Activated T-helper 2 cell treated with anti-CD3 and anti-CD28 coated beads, Interferon-gamma antibody, Interleukin-2, Interleukin-4, amounts not matched to agents 10 μg/mL and 5 μg/mL and 100 μg/mL, durations not matched to agents 14 hours and 24 hours and 36 hours (primary cell): ENCODE results near the gene ANKRD11. TPM values are rescaled to one million over a fixed set of nuclear protein-coding genes. Genes with fewer than 3 reads are reported as not detected.
A peak's percentile ranks its signal among the peaks of the same experiment; 100 is the strongest.

Experiments
- DNase-seq: peaks from one replicate; pipeline ENCODE4 v3.0.0; 2021; ENCODE audit warnings: low spot score
- H3K27ac Mint-ChIP-seq: one replicate; pipeline ENCODE4 v1.8.0; 2021; ENCODE audit warnings: mixed read lengths
- H3K27me3 Mint-ChIP-seq: one replicate; pipeline ENCODE4 v1.8.0; 2021; ENCODE audit warnings: low read depth, mixed read lengths
- H3K36me3 Mint-ChIP-seq: one replicate; pipeline ENCODE4 v1.8.0; 2021; ENCODE audit warnings: low read depth, mixed read lengths
- H3K4me1 Mint-ChIP-seq: one replicate; pipeline ENCODE4 v1.8.0; 2021; ENCODE audit warnings: low read depth, mixed read lengths
- H3K4me3 Mint-ChIP-seq: one replicate; pipeline ENCODE4 v1.8.0; 2021; ENCODE audit warnings: low read depth, mild to moderate bottlenecking, moderate library complexity, mixed read lengths
- H3K9me3 Mint-ChIP-seq: one replicate; pipeline ENCODE4 v1.8.0; 2021; ENCODE audit warnings: mixed read lengths
- intact Hi-C: fragments of 100-400 bp; cut with micrococcal nuclease; formaldehyde crosslinking; loops from one replicate; pipeline ENCODE4 v1.15.1; 2023
- total RNA-seq: library from RNA; stranded (reverse); gene quantifications from 2 replicates; pipeline ENCODE4 v1.2.3, GENCODE V29; 2022

Gene ANKRD11
- total RNA-seq, 1 donor from 2014 or later = 144 TPM

DNA sequence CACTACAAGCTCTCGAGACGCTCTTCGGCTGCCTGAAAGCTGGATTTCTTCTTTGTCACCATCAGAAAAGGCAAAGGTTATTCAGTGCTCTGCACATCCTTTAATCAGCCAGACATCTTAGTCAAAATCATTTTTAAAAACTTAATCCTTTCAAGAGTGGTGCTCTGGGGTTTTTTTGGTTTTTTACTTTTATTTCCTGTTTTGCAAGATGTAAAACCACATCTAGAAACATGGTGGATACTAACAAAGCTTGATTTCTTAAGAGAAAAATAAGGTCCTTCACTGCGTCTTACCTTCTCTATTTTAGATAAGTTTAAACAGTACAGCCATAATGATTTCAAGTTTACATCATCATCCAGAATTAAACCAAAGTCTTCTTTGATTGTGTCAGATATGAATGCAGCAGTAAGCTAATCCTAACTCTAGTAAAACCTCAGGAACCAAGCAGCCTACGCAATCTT is 6.3 kb downstream of the ANKRD11 start:
- H3K27ac Mint-ChIP-seq = peak overlapping the region; percentile 90
- DNase-seq = no peak
- intact Hi-C loops = loop anchor here (2.0 kb wide), 5 partner anchors 29 to 167 kb away; no protein-coding TSS in a partner anchor
- peak overlapping the region; percentile 74 for H3K4me3 Mint-ChIP-seq
- no peaks in the 10 kb centered on the region for H3K9me3 Mint-ChIP-seq
- H3K27me3 Mint-ChIP-seq = no peaks in the 10 kb centered on the region
- peaks cover 54% of the 10 kb centered on the region for H3K36me3 Mint-ChIP-seq
- peaks cover 75% of the 10 kb centered on the region for H3K4me1 Mint-ChIP-seq

DNA sequence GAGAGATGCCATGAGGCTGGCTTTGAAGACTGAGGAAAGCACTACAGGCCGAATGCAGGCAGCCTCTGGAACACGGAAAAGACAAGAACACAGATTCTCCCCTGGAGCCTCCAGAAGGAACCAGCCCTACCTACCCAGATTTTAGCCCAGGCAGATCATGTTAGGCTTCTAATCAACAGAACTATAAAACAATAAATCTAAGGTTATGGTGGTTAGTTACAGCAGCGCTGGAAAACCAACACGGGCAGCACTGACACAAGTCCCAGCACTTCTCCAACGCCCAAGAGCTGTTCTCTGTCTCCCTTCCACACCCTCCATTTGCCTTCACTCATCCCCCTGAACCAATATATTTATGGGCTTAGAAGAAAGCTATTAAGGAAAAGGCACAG is 7.5 kb downstream of the ANKRD11 start:
- Mint-ChIP-seq H3K27me3 (no peaks in the 10 kb centered on the region), H3K36me3 (peaks cover 43% of the 10 kb centered on the region), H3K4me3 (peak overlapping the region; percentile 38), H3K9me3 (no peaks in the 10 kb centered on the region), H3K27ac (peak overlapping the region; percentile 23), H3K4me1 (peaks cover 75% of the 10 kb centered on the region)
- intact Hi-C loops = no loop called here
- DNase-seq = no peak

GRCh38 chr16:89482150-89482816 is 8.1 kb downstream of the ANKRD11 start:
- peaks cover 41% of the 10 kb centered on the region for H3K36me3 Mint-ChIP-seq
- H3K4me3 Mint-ChIP-seq = peak overlapping the region; percentile 38
- intact Hi-C loops = no loop called here
- H3K4me1 Mint-ChIP-seq = peaks cover 76% of the 10 kb centered on the region
- DNase-seq = no peak
- H3K9me3 Mint-ChIP-seq = no peaks in the 10 kb centered on the region
- H3K27ac Mint-ChIP-seq = peak overlapping the region; percentile 5
- no peaks in the 10 kb centered on the region for H3K27me3 Mint-ChIP-seq

DNA sequence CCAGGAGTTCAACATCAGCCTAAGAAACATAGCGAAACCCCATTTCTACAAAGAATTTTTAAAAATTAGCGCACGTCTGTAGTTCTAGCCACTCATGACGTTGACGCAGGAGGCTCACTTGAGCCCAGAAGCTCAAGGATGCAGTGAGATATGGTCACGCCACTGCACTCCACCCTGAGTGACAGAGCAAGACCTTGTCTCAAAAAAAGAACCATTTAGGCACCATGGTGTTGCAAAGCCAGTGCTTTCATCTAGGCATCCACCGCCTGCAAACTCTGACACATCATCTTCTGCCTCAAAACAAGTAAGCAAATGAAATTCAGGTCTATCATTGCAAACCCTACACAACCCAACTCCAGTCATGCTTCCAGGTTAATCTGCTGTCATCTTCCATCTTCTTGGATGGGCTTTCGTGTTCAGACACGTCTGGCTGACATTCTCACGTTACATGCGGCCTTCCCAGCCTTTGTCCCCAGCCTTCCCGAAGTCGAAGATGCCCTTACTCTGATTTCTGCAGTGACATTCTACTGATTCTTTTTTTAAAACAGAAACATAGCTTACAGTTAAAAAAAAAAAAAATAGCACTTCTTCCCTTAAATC is 8.9 kb downstream of the ANKRD11 start:
- Mint-ChIP-seq H3K27ac (peak overlapping the region; percentile 5), H3K4me1 (peaks cover 75% of the 10 kb centered on the region), H3K4me3 (no peak overlapping the region), H3K36me3 (peaks cover 37% of the 10 kb centered on the region), H3K9me3 (no peaks in the 10 kb centered on the region), H3K27me3 (no peaks in the 10 kb centered on the region)
- intact Hi-C loops = no loop called here
- DNase-seq = no peak

- H3K9me3 Mint-ChIP-seq = no peaks in the 10 kb centered on the region
- no peak for DNase-seq
- peaks cover 75% of the 10 kb centered on the region for H3K4me1 Mint-ChIP-seq
- peaks cover 36% of the 10 kb centered on the region for H3K36me3 Mint-ChIP-seq
- no peak overlapping the region for H3K4me3 Mint-ChIP-seq
- intact Hi-C loops = no loop called here
- peak overlapping the region; percentile 22 for H3K27ac Mint-ChIP-seq
- no peaks in the 10 kb centered on the region for H3K27me3 Mint-ChIP-seq
These were observed 11.7 kb downstream of the ANKRD11 start for GRCh38 chr16:89478576-89479221.

DNA sequence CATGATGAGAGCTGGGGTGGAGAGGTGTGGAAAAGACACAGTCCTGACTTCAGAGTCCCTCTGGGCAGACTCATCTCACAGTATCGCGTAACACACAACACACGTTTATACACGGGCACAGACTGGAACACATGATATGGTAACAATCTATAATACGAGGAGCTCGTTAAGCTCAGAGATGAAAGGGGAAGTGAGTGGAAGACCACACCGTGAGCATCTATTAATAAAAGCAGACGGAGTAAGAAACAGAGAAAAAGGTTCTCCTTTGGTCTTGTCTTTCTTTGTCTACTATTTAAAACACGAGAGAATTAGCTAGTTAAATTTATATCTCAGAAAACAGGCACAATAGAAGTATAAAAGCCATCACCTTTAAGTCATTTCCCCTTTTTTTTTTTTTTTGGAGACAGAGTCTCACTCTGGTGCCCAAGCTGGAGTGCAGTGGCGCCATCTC is 13.5 kb downstream of the ANKRD11 start:
- intact Hi-C loops = no loop called here
- no peak for DNase-seq
- H3K4me1 Mint-ChIP-seq = peaks cover 76% of the 10 kb centered on the region
- H3K36me3 Mint-ChIP-seq = peaks cover 22% of the 10 kb centered on the region
- peak overlapping the region; percentile 7 for H3K4me3 Mint-ChIP-seq
- no peaks in the 10 kb centered on the region for H3K27me3 Mint-ChIP-seq
- no peaks in the 10 kb centered on the region for H3K9me3 Mint-ChIP-seq
- peak overlapping the region; percentile 39 for H3K27ac Mint-ChIP-seq

DNA sequence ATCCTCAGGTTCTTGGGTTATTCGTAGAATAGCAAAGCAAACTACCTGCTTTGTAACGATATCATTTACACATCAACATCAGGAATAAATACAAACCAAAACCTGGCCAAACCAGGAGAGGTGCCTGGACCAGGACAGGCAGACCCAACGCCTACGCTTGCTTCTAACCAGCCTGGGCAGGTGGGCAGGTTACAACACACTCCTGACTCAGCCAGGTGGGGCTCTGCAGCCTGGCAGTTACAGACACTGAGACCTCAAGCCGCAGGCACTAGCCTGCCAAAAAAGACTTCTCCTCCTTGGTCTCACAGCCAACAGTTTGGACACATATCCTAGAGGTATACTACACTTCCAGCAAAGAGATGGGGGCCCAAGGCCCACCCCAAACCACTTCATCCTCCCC is 14.0 kb downstream of the ANKRD11 start:
- Mint-ChIP-seq H3K27me3 (no peaks in the 10 kb centered on the region), H3K4me3 (peak overlapping the region; percentile 7), H3K27ac (peak overlapping the region; percentile 39), H3K9me3 (no peaks in the 10 kb centered on the region), H3K4me1 (peaks cover 74% of the 10 kb centered on the region), H3K36me3 (peaks cover 20% of the 10 kb centered on the region)
- intact Hi-C loops = no loop called here
- DNase-seq = no peak

GRCh38 chr16:89475144-89475543 is 15.2 kb downstream of the ANKRD11 start:
- no peaks in the 10 kb centered on the region for H3K27me3 Mint-ChIP-seq
- DNase-seq = no peak
- no peaks in the 10 kb centered on the region for H3K9me3 Mint-ChIP-seq
- intact Hi-C loops = no loop called here
- H3K27ac Mint-ChIP-seq = no peak overlapping the region
- peaks cover 15% of the 10 kb centered on the region for H3K36me3 Mint-ChIP-seq
- H3K4me1 Mint-ChIP-seq = peaks cover 64% of the 10 kb centered on the region
- H3K4me3 Mint-ChIP-seq = no peak overlapping the region

GRCh38 chr16:89473791-89474414 is 16.5 kb downstream of the ANKRD11 start:
- intact Hi-C loops = no loop called here
- H3K4me3 Mint-ChIP-seq = no peak overlapping the region
- peaks cover 17% of the 10 kb centered on the region for H3K36me3 Mint-ChIP-seq
- H3K27ac Mint-ChIP-seq = peak overlapping the region; percentile 34
- peaks cover 62% of the 10 kb centered on the region for H3K4me1 Mint-ChIP-seq
- no peaks in the 10 kb centered on the region for H3K9me3 Mint-ChIP-seq
- DNase-seq = no peak
- H3K27me3 Mint-ChIP-seq = no peaks in the 10 kb centered on the region

GRCh38 chr16:89473136-89473712 is 17.1 kb downstream of the ANKRD11 start:
- no peak for DNase-seq
- no peak overlapping the region for H3K27ac Mint-ChIP-seq
- H3K4me1 Mint-ChIP-seq = peaks cover 55% of the 10 kb centered on the region
- H3K27me3 Mint-ChIP-seq = no peaks in the 10 kb centered on the region
- no peaks in the 10 kb centered on the region for H3K9me3 Mint-ChIP-seq
- no peak overlapping the region for H3K4me3 Mint-ChIP-seq
- intact Hi-C loops = no loop called here
- H3K36me3 Mint-ChIP-seq = peaks cover 17% of the 10 kb centered on the region

- intact Hi-C loops = no loop called here
- peaks cover 51% of the 10 kb centered on the region for H3K4me1 Mint-ChIP-seq
These were observed 17.7 kb downstream of the ANKRD11 start for GRCh38 chr16:89472711-89473075.

GRCh38 chr16:89467382-89467781 is 23.0 kb downstream of the ANKRD11 start:
- Mint-ChIP-seq H3K4me3 (no peak overlapping the region), H3K27ac (peak overlapping the region; percentile 55), H3K4me1 (peaks cover 36% of the 10 kb centered on the region), H3K36me3 (peaks cover 17% of the 10 kb centered on the region), H3K9me3 (no peaks in the 10 kb centered on the region), H3K27me3 (no peaks in the 10 kb centered on the region)
- no peak for DNase-seq
- intact Hi-C loops = no loop called here

More at GRCh38 chr16:89472711-89473075, 17.7 kb downstream of the ANKRD11 start:
- Mint-ChIP-seq H3K36me3 (peaks cover 17% of the 10 kb centered on the region), H3K4me3 (no peak overlapping the region), H3K27ac (no peak overlapping the region), H3K9me3 (no peaks in the 10 kb centered on the region), H3K27me3 (no peaks in the 10 kb centered on the region)
- DNase-seq = no peak
